ENCODE measurements around the gene CACHD1. TPM values are rescaled to one million over a fixed set of nuclear protein-coding genes. Genes with fewer than 3 reads are reported as not detected.

Gene CACHD1
- total and polyA plus RNA-seq, 2 of the 8 experiments (the other 6 are each of a cell fraction or from before 2014, with no cell fraction given) = 22.2 to 42.5 TPM

DNA sequence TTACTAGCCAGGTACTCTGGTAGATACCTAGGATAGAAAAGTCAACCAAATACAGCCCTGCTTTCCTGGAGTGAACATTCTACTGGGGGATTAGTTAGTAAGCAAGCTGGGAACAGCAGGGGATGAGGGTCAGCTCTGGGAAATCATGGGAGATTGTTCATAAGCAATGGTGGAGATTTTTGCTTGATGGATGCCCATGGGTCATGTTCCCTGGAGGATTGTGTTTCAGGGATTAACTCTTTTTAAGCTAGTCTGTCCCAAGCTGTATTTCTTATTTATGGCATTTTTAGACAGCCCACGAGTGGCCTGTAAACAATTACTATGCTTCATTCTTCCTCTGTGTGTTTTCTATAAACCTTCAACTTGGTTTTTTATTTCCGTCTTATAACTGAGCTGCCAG is 18.9 kb downstream of the CACHD1 start:
- H3K79me1 ChIP-seq (ENCODE audit: low read depth, low read length) = peaks cover 9% of the 10 kb centered on the region; the same call in 1 of the 2 replicates
- no peaks in the 10 kb centered on the region for H3K9me3 ChIP-seq (ENCODE audit: insufficient read depth in 2 of 2, low read depth in 1 of 2, low read length in 1 of 2)
- no peak overlapping the region for H2AFZ ChIP-seq (ENCODE audit: low read length)
- H2BK20ac ChIP-seq (ENCODE audit: low read length) = no peak overlapping the region
- H3K9ac ChIP-seq (replicated peaks in 1 of 4; ENCODE audit: extremely low read depth in 1 of 4, low read depth in 3 of 4, low read length in 3 of 4) = no peak overlapping the region; a peak in 1 of 7 replicates
- H4K8ac ChIP-seq (ENCODE audit: extremely low read depth, insufficient read depth, low read length) = no peak overlapping the region
- no peak overlapping the region for H3K4me3 ChIP-seq (ENCODE audit: extremely low read depth in 1 of 4, insufficient read depth in 2 of 4, low read depth in 3 of 4, low read length in 4 of 4)
- H4K20me1 ChIP-seq (replicated peaks in 1 of 2; ENCODE audit: control insufficient read depth in 1 of 2, insufficient read depth in 2 of 2, low read length in 2 of 2) = peaks cover 0 to 12% of the 10 kb centered on the region in 2 experiments
- FAIRE-seq (no peak), DNase-seq (ENCODE audit: low read depth in 1 of 2, low spot score in 2 of 2) (no peak)
- H2BK15ac ChIP-seq (ENCODE audit: low read length) = no peak overlapping the region
- H2BK120ac ChIP-seq (replicated peaks; ENCODE audit: low read depth, low read length) = no peak overlapping the region
- no peak overlapping the region; the same call in 1 of the 2 replicates for H3K18ac ChIP-seq (ENCODE audit: extremely low read depth, low read length)
- H3K27ac ChIP-seq (ENCODE audit: low read depth, low read length) = no peak overlapping the region
- 68% methylated on average over 2 of the region's 2 CpGs; no CpG with 5 or more reads in 1 of the 2 experiments for WGBS, 2 experiments (ENCODE audit: extremely low coverage in 1 of 2, insufficient coverage in 1 of 2, insufficient read length in 1 of 2, insufficient replicate concordance in 2 of 2, low coverage in 1 of 2, low lambda C conversion rate in 2 of 2, missing lambda C conversion rate in 1 of 2)
- H3K56ac ChIP-seq (replicated peaks; ENCODE audit: insufficient read length, low read depth, low read length) = no peak overlapping the region
- peak overlapping the region; percentile 16 to 30; a peak in 3 of 4 replicates for H3K4me2 ChIP-seq (ENCODE audit: insufficient read depth in 1 of 2, low read depth in 2 of 2, low read length in 2 of 2)
- ChIA-PET POLR2A (ENCODE audit: partially characterized antibody) (interaction anchor here (0.8 to 3.2 kb wide), 3 partner anchors 14 to 26 kb away, joined by 3 to 22 read pairs (median 6); no protein-coding TSS in a partner anchor), CTCF (ENCODE audit: partially characterized antibody) (interaction anchor here (0.6 to 2.5 kb wide), 8 partner anchors 10 to 187 kb away, joined by 3 to 10 read pairs (median 4); no protein-coding TSS in a partner anchor)
- peaks cover 11 to 37% (median 22%) of the 10 kb centered on the region in 4 experiments for H3K4me1 ChIP-seq (replicated peaks in 1 of 4; ENCODE audit: control insufficient read depth in 3 of 4, insufficient read depth in 4 of 4, low read length in 3 of 4)
- H3K14ac ChIP-seq (ENCODE audit: insufficient read length) = no peak overlapping the region
- no peak overlapping the region for H2BK5ac ChIP-seq (ENCODE audit: low read depth, low read length)
- H3K27me3 ChIP-seq (replicated peaks in 1 of 4; ENCODE audit: control insufficient read depth in 3 of 4, extremely low read depth in 1 of 4, insufficient read depth in 3 of 4, low read length in 3 of 4) = no peaks in the 10 kb centered on the region
- H3K23ac ChIP-seq (ENCODE audit: insufficient read length) = no peak overlapping the region
- no peak overlapping the region for H4K91ac ChIP-seq (replicated peaks; ENCODE audit: insufficient read length, low read length)
- no peak overlapping the region for H4K5ac ChIP-seq (ENCODE audit: insufficient read length, low read depth, low read length)
- H2BK12ac ChIP-seq (ENCODE audit: low read depth, low read length) = no peak overlapping the region
- H3K4ac ChIP-seq (replicated peaks; ENCODE audit: insufficient read length, low read depth, low read length) = no peak overlapping the region
- H2AK5ac ChIP-seq (ENCODE audit: low read depth, low read length) = no peak overlapping the region
- H3K23me2 ChIP-seq (ENCODE audit: low read depth, low read length) = no peaks in the 10 kb centered on the region; the same call in none of the 2 replicates
- peaks cover 29 to 90% of the 10 kb centered on the region in 2 experiments for H3K79me2 ChIP-seq (ENCODE audit: control insufficient read depth in 1 of 2, insufficient read depth in 2 of 2, low read length in 2 of 2)
- no peaks in the 10 kb centered on the region for H3K36me3 ChIP-seq (ENCODE audit: control insufficient read depth in 2 of 4, insufficient read depth in 4 of 4, low read length in 3 of 4)
- TF ChIP-seq EGR1 (IDR thresholded peaks at IDR 0.05; ENCODE audit: borderline replicate concordance, low read depth, low read length) (no peak), RFX5 (IDR thresholded peaks at IDR 0.05; ENCODE audit: borderline replicate concordance, low read depth, low read length) (no peak), CBX8 (IDR thresholded peaks at IDR 0.05; ENCODE audit: borderline replicate concordance, low read depth, low read length) (no peak), YY1 (IDR thresholded peaks at IDR 0.05; ENCODE audit: low read depth, low read length) (no peak), RNF2 (IDR thresholded peaks at IDR 0.05; ENCODE audit: borderline replicate concordance, low read depth, low read length, missing control alignments, poor library complexity, severe bottlenecking) (no peak), KDM5A (IDR thresholded peaks at IDR 0.05; ENCODE audit: low read length) (no peak), ASH2L (IDR thresholded peaks at IDR 0.05; ENCODE audit: low read length) (no peak), ATF2 (IDR thresholded peaks at IDR 0.05; ENCODE audit: low read length) (no peak), SIX5 (IDR thresholded peaks at IDR 0.05; ENCODE audit: low read depth, low read length) (no peak), TEAD4 (IDR thresholded peaks at IDR 0.05; ENCODE audit: low read depth, low read length) (no peak), PHF8 (conservative IDR thresholded peaks at IDR 0.05; ENCODE audit: low read depth, low read length) (no peak), GABPA (IDR thresholded peaks at IDR 0.05; ENCODE audit: borderline replicate concordance, insufficient read depth, low read length) (no peak)

Measured in H1 (cell line).